Measurements from ENCODE around the gene PTPRN2.

The PTPRN2 gene

DNA sequence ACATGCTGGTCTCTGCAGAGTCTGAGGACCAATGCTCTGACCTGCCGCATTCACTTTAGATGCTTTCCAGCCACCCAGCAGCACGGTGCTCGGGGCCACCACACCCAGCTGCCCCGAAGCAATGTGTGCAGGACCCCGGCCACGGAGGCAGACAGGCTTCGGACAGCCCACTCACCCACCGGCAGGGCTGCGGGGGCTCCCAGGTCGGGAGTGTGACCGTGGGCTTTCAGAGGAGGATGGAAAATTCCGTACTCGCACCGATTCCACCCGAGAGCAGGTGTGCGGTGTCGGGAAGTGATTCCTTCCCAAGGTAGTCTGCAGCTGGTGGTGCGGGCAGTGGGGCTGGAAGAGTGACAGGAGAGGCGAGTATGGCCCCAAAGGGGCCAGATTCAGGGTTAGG is 1059.9 kb downstream of the PTPRN2 start:
- H3K4me3 ChIP-seq (ENCODE audit: low read depth, low read length): no peak overlapping the region
- TF ChIP-seq MYC (IDR thresholded peaks at IDR 0.05; ENCODE audit: low read depth, low read length): no peak
- no peak for TF ChIP-seq POLR2A (IDR thresholded peaks at IDR 0.05; ENCODE audit: extremely low read depth, insufficient read length)
- TF ChIP-seq, protein P1, sequence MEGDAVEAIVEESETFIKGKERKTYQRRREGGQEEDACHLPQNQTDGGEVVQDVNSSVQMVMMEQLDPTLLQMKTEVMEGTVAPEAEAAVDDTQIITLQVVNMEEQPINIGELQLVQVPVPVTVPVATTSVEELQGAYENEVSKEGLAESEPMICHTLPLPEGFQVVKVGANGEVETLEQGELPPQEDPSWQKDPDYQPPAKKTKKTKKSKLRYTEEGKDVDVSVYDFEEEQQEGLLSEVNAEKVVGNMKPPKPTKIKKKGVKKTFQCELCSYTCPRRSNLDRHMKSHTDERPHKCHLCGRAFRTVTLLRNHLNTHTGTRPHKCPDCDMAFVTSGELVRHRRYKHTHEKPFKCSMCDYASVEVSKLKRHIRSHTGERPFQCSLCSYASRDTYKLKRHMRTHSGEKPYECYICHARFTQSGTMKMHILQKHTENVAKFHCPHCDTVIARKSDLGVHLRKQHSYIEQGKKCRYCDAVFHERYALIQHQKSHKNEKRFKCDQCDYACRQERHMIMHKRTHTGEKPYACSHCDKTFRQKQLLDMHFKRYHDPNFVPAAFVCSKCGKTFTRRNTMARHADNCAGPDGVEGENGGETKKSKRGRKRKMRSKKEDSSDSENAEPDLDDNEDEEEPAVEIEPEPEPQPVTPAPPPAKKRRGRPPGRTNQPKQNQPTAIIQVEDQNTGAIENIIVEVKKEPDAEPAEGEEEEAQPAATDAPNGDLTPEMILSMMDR (IDR thresholded peaks at IDR 0.05; ENCODE audit: low read depth, low read length): no peak
- TF ChIP-seq, protein P2, sequence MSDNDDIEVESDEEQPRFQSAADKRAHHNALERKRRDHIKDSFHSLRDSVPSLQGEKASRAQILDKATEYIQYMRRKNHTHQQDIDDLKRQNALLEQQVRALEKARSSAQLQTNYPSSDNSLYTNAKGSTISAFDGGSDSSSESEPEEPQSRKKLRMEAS (IDR thresholded peaks at IDR 0.05; ENCODE audit: low read depth, low read length): no peak
- DNase-seq (ENCODE audit: low read depth): no peak

DNA sequence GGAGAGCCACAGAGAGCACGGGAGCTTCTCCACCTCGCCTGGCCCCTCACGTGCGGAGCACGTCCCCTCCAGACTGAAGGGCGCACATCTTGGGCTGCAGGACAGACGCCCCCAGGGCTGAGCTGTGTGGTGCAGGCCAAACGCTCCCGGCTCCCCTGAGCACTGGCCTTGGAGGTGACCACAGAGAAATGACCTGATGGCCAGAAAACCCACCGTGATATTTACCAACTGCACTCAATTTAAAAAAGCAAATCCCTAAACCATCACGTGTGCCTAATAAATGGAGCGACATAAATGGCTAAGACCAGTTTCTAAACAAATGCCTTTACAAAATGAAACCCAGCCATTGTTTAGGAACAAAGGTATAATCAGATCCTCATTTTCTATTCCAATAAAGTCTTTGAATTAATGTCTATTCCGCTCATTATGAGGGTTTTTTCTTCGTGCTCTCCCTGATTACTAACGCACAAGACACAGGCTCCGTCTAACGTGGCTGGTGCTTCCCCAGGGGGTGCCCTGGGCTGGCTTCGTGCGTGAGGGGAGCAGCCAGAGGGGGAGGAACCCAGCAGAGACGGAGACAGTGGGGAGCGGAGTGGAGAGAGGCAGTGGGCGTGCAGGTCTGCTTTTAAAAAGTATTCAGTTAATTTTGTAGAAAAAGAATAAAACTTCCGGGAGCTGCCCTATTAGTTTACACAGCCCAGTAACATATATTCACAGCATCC is 1060.5 kb downstream of the PTPRN2 start:
- DNase-seq (ENCODE audit: low read depth): no peak
- H3K4me3 ChIP-seq (ENCODE audit: low read depth, low read length): no peak overlapping the region
- TF ChIP-seq POLR2A (IDR thresholded peaks at IDR 0.05; ENCODE audit: extremely low read depth, insufficient read length): no peak
- no peak for TF ChIP-seq MYC (IDR thresholded peaks at IDR 0.05; ENCODE audit: low read depth, low read length)
- TF ChIP-seq, protein P2 (IDR thresholded peaks at IDR 0.05; ENCODE audit: low read depth, low read length): no peak
- TF ChIP-seq, protein P1 (IDR thresholded peaks at IDR 0.05; ENCODE audit: low read depth, low read length): no peak

DNA sequence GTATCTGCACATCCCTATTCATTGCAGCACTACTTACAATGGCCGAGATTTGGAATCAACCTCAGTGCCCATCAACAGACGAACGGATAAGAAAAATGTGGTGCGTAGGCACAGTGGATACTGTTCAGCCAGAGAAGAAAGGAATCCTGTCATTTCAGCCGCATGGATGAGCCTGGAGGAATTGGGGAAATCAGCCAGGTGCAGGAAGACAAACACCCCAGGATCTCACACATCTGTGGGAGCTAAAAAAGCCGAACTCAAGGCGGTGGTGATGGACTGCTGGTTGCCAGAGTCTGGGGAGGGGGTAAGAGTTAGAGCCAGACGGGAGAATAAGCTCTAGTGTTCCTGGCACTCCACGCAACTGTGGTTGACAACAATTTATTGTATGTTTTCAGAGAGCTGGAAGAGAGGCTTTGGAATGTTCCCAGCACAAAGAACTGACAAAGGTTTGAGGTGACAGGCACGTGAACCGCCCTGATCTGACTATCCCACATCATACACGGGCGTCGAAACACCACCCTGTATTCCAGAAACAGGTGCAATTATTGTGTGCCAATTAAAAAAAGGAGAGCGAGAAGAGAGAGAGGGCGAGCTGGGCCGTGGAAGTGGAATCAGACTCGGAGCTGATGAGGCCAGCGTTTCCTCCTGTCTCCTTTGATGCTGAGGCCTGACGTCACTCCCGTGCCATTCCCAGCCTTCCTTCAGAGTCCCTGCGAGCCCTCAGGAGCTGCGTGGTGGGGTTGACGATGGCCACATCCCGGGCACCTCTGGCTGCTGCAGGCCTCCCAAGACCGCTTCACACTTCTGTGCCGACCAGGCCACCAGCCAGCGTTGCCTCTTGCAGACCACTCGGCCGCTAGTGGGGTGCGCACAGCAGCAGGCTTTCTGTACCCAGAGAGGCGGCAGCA is 1061.4 kb downstream of the PTPRN2 start:
- no peak overlapping the region for H3K4me3 ChIP-seq (ENCODE audit: low read depth, low read length)
- TF ChIP-seq, protein P2 (IDR thresholded peaks at IDR 0.05; ENCODE audit: low read depth, low read length): no peak
- TF ChIP-seq POLR2A (IDR thresholded peaks at IDR 0.05; ENCODE audit: extremely low read depth, insufficient read length): no peak
- TF ChIP-seq, protein P1 (IDR thresholded peaks at IDR 0.05; ENCODE audit: low read depth, low read length): no peak
- TF ChIP-seq MYC (IDR thresholded peaks at IDR 0.05; ENCODE audit: low read depth, low read length): no peak
- no peak for DNase-seq (ENCODE audit: low read depth)

DNA sequence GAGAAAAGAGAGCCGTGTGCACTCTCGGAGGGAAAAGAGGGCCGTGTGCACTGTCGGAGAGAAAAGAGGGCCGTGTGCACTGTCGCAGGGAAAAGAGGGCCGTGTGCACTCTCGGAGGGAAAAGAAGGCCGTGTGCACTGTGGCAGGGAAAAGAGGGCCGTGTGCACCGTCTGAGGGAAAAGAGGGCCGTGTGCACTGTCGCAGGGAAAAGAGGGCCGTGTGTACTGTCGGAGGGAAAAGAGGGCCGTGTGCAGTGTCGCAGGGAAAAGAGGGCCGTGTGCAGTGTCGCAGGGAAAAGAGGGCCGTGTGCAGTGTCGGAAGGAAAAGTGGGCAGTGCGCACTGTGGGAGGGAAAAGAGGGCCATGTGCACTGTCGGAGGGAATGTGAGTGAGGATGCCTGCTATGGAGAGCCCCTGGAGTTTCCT is 1062.1 kb downstream of the PTPRN2 start:
- TF ChIP-seq, protein P1 (IDR thresholded peaks at IDR 0.05; ENCODE audit: low read depth, low read length): no peak
- TF ChIP-seq, protein P2 (IDR thresholded peaks at IDR 0.05; ENCODE audit: low read depth, low read length): no peak
- TF ChIP-seq MYC (IDR thresholded peaks at IDR 0.05; ENCODE audit: low read depth, low read length): no peak
- TF ChIP-seq POLR2A (IDR thresholded peaks at IDR 0.05; ENCODE audit: extremely low read depth, insufficient read length): no peak
- peak; percentile 35 for DNase-seq (ENCODE audit: low read depth)
- no peak overlapping the region for H3K4me3 ChIP-seq (ENCODE audit: low read depth, low read length)

DNA sequence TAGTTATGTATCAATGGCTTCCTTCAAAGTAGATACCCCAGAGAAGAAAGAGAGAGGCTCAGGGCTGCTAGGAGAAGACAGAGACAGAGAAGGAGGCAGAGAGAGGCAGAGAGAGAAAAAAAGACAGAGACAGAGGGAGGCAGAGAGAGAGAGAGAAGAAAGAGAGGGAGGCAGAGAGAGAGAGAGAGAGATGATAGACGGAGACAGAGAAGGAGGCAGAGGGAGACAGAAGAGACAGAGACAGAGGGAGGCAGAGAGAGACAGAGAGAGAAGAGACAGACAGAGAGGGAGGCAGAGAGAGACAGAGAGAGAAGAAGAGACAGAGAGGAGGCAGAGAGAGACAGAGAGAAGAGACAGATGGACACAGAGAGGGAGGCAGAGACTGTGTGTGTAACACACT is 1062.9 kb downstream of the PTPRN2 start:
- TF ChIP-seq, protein P1 (IDR thresholded peaks at IDR 0.05; ENCODE audit: low read depth, low read length): no peak
- TF ChIP-seq POLR2A (IDR thresholded peaks at IDR 0.05; ENCODE audit: extremely low read depth, insufficient read length) (no peak), MYC (IDR thresholded peaks at IDR 0.05; ENCODE audit: low read depth, low read length) (no peak)
- TF ChIP-seq, protein P2 (IDR thresholded peaks at IDR 0.05; ENCODE audit: low read depth, low read length): no peak
- DNase-seq (ENCODE audit: low read depth): no peak
- H3K4me3 ChIP-seq (ENCODE audit: low read depth, low read length): no peak overlapping the region
